ENCODE measurements around the gene EXO1. TPM values are rescaled to one million over a fixed set of nuclear protein-coding genes. Genes with fewer than 3 reads are reported as not detected.

Gene EXO1
- total and polyA plus RNA-seq, 9 of the 15 experiments (the other 6 are each of a cell fraction or from before 2014, with no cell fraction given), result 36.0 to 125 (median 83.9) TPM

- peak; percentile 27 for TF ChIP-seq ZFX (CRISPR knock-in tag; IDR thresholded peaks at IDR 0.05)
- no peak for TF ChIP-seq ETV6 (IDR thresholded peaks at IDR 0.05; ENCODE audit: borderline replicate concordance in 1 of 2, low read depth in 2 of 2, low read length in 1 of 2)
- TF ChIP-seq ETV6 (CRISPR knock-in tag; IDR thresholded peaks at IDR 0.05; ENCODE audit: borderline replicate concordance), result 0 out of 2 replicates have a peak, but pooled peaks have one; percentile 19
- no peak for TF ChIP-seq BRCA1 (IDR thresholded peaks at IDR 0.05)
- TF ChIP-seq BRCA1 (CRISPR knock-in tag; IDR thresholded peaks at IDR 0.05), result no peak
- peak; percentile 24 to 91; a peak in 1 of 4 replicates for TF ChIP-seq TEAD1 (CRISPR knock-in tag; IDR thresholded peaks at IDR 0.05)
- TF ChIP-seq CREBBP (IDR thresholded peaks at IDR 0.05; ENCODE audit: low read depth, low read length), result no peak
- TF ChIP-seq ZC3H11A (IDR thresholded peaks at IDR 0.05; ENCODE audit: low read depth, low read length), result 0 out of 2 replicates have a peak, but pooled peaks have one; percentile 44
- 0 out of 2 replicates have a peak, but pooled peaks have one; percentile 35 for TF ChIP-seq POLR2H (tag; IDR thresholded peaks at IDR 0.05; ENCODE audit: low read depth)
- no peak for TF ChIP-seq ZFP30 (CRISPR knock-in tag; IDR thresholded peaks at IDR 0.05; ENCODE audit: borderline replicate concordance)
- no peak for TF ChIP-seq GTF3C2 (IDR thresholded peaks at IDR 0.05; ENCODE audit: borderline replicate concordance, extremely low read depth, insufficient read length)
- TF ChIP-seq L3MBTL2 (IDR thresholded peaks at IDR 0.05), result peak; percentile 65
- TF ChIP-seq CBX3 (IDR thresholded peaks at IDR 0.05; ENCODE audit: borderline replicate concordance in 1 of 2, low read length in 2 of 2), result peak in 1 of 2 experiments; percentile 38; a peak in 2 of 3 replicates
- no peak; the same call in 1 of the 2 replicates for TF ChIP-seq TCF7L2 (IDR thresholded peaks at IDR 0.05; ENCODE audit: low read depth, low read length)
- peak; percentile 57 for TF ChIP-seq NBN (IDR thresholded peaks at IDR 0.05; ENCODE audit: low read depth)
- no peak for TF ChIP-seq MBD1 (CRISPR knock-in tag; IDR thresholded peaks at IDR 0.05)
- no peak for TF ChIP-seq ZBTB5 (IDR thresholded peaks at IDR 0.05)
- TF ChIP-seq NCOA6 (IDR thresholded peaks at IDR 0.05), result peak; percentile 63
- TF ChIP-seq MITF (IDR thresholded peaks at IDR 0.05), result no peak
- TF ChIP-seq HLTF (IDR thresholded peaks at IDR 0.05), result no peak
These were observed at the start of gene EXO1 (continued) for GRCh38 chr1:241847796-241848685.
